ENCODE results near the gene TTPAL.

Gene TTPAL

GRCh38 chr20:44502968-44503367, 27.3 kb downstream of the TTPAL start:
- no peak for DNase-seq

- DNase-seq, result no peak
Observed at GRCh38 chr20:44504402-44505307, 29.0 kb downstream of the TTPAL start.

GRCh38 chr20:44509762-44510161, 34.1 kb downstream of the TTPAL start:
- DNase-seq, result no peak

- no peak for DNase-seq
Observed at GRCh38 chr20:44513871-44514270, 38.2 kb downstream of the TTPAL start.

- DNase-seq, result no peak
Observed at GRCh38 chr20:44516491-44516890, 40.8 kb downstream of the TTPAL start.

- DNase-seq, result no peak
Observed at GRCh38 chr20:44517454-44517853, 41.8 kb downstream of the TTPAL start.

- no peak for DNase-seq
Observed at GRCh38 chr20:44518248-44518647, 42.6 kb downstream of the TTPAL start.

GRCh38 chr20:44520881-44521280, 45.2 kb downstream of the TTPAL start:
- DNase-seq, result no peak

GRCh38 chr20:44521484-44522481, 46.1 kb downstream of the TTPAL start, which contains the start of gene SERINC3:
Gene SERINC3 (minus strand): TSS chr20:44522070. CDS start chr20:44521951, 119 bp downstream.
- peak; percentile 96 for DNase-seq

- DNase-seq, result no peak
Observed at GRCh38 chr20:44522841-44523240, 47.2 kb downstream of the TTPAL start.

GRCh38 chr20:44523746-44524145, 48.1 kb downstream of the TTPAL start:
- DNase-seq, result no peak

- no peak for DNase-seq
Observed at GRCh38 chr20:44526129-44526528, 50.5 kb downstream of the TTPAL start.

GRCh38 chr20:44527716-44528199, 52.1 kb downstream of the TTPAL start:
- no peak for DNase-seq

GRCh38 chr20:44528309-44528708, 52.6 kb downstream of the TTPAL start:
- DNase-seq, result no peak

- DNase-seq, result no peak
Observed at GRCh38 chr20:44532259-44532980, 56.7 kb downstream of the TTPAL start.

- DNase-seq, result no peak
Observed at GRCh38 chr20:44532981-44533331, 57.3 kb downstream of the TTPAL start.

GRCh38 chr20:44533928-44534327, 58.3 kb downstream of the TTPAL start:
- DNase-seq, result no peak

- no peak for DNase-seq
Observed at GRCh38 chr20:44536175-44536574, 60.5 kb downstream of the TTPAL start.

GRCh38 chr20:44537993-44538392, 62.3 kb downstream of the TTPAL start:
- DNase-seq, result no peak

- no peak for DNase-seq
Observed at GRCh38 chr20:44540834-44541233, 65.2 kb downstream of the TTPAL start.

GRCh38 chr20:44541992-44542391, 66.3 kb downstream of the TTPAL start:
- DNase-seq, result no peak

GRCh38 chr20:44542890-44543289, 67.2 kb downstream of the TTPAL start:
- no peak for DNase-seq

GRCh38 chr20:44543358-44543757, 67.7 kb downstream of the TTPAL start:
- no peak for DNase-seq
